Suprapubic skin (tissue), 4 donors: ENCODE results near the gene PSMC2.

ENCODE experiments used
- CTCF ChIP-seq, 2 donors: fragments of 200-600 bp in 1 of 2; fragments of 450-650 bp in 1 of 2; sonication (generic) in 1 of 2; IDR thresholded peaks; one replicate each; pipeline ENCODE4 v1.5.1; 2016 to 2019; ENCODE audit warnings: antibody characterized with exemption in 2 of 2, mild to moderate bottlenecking in 1 of 2, moderate library complexity in 1 of 2
- EP300 ChIP-seq: sonication (generic); formaldehyde crosslinking; IDR thresholded peaks from one replicate; pipeline ENCODE4 v1.6.1; 2017; ENCODE audit warnings: antibody characterized with exemption
- POLR2A ChIP-seq, 2 donors: fragments of 450-650 bp; IDR thresholded peaks; one replicate each; pipeline ENCODE4 v1.6.1; 2017; ENCODE audit warnings: antibody characterized with exemption in 2 of 2, mild to moderate bottlenecking in 2 of 2, moderate library complexity in 2 of 2
- POLR2AphosphoS5 ChIP-seq, 3 donors: sonication (generic); formaldehyde crosslinking; IDR thresholded peaks; one replicate each; pipeline ENCODE4 v1.6.1; 2017; ENCODE audit warnings: antibody characterized with exemption in 3 of 3

GRCh38 chr7:103307503-103308231 is 39.8 kb upstream of the PSMC2 start:
- TF ChIP-seq CTCF (IDR thresholded peaks at IDR 0.05) (no peak), POLR2AphosphoS5 (IDR thresholded peaks at IDR 0.05) (no peak), POLR2A (IDR thresholded peaks at IDR 0.05) (no peak), EP300 (no peak)
